Right forelimb (tissue), 1 donor: ENCODE data around the gene HDDC2.

Experiments used
- DNase-seq: peaks from one replicate; pipeline ENCODE4 v3.0.0-alpha.2; 2018

The HDDC2 gene, protein sequence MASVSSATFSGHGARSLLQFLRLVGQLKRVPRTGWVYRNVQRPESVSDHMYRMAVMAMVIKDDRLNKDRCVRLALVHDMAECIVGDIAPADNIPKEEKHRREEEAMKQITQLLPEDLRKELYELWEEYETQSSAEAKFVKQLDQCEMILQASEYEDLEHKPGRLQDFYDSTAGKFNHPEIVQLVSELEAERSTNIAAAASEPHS

DNA sequence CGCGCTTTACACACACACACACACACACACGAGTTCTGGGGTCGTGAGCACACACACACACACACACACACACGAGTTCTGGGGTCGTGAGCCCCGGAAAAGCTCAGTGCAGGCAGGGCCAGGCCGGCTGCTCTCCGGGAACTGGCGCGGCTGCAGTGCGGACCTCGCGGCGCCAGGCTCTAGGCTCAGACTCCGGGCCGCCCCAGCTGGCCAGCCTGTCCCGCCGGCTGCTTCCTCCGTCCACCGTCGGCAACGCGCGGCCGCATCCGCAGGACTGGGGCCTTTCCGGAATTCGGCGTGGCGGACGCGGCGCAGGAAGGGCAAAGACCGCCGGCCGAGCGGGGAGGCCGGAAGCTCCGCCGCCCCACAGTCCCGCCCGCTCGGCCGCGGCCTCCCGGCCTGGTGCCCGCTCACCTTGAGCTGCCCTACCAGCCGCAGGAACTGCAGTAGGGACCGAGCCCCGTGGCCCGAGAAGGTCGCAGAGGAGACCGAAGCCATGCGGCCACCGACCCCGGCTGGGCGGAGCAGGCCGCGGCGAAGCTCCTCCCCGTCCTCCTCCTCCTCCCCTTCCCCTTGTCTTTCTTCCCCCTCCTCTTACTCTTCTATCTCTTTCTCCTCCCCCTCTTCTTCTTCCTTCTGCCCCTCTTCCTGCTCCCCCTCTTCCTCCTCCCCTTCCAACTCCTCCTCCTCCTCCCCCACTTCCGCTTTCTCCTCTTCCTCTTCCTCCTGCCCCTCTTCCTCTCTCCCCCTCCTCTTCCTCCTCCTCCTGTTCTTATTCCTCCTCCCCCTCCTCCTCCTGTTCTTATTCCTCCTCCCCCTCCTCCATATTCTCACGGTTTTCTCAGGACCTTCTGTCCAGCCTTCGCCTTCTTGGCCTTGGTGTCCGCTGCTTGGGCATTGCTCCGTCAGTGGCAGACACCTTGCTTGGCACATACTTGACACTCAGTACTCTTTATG, at the start of gene HDDC2:
TSS of gene HDDC2 (minus strand) at position 533 of the 957 bp plus-strand sequence. CDS start at position 498, 35 bp downstream.
- DNase-seq: peak; percentile 85

DNA sequence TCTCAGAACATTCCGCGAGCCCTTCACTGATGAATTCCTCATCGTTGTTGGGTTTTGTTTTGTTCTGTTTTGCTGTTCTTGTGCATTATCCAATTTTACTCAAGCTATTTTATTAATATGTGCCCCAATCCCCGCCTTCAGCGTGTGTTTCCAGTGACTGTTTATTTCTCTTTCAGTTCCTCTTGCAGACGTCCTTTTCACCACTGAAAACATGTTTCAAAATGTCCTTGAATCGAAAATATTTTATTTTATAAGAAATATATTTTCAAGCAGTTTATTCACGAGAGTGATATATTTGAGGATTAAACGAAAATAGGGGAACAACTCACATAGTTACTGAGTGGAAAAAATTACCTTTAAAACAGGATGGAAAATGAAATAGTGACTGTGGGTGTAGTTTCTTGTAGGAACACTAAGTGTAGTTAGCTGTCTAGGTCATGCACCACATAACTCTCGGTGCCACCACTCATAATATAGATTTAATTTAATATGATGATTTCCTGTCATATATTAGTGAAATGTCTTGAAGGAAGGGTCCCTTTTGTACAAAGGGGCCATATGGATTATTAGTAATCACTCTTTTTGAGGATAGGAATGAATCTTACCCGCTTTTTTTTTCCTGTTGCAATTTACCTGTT, 45.3 kb upstream of the HDDC2 start:
- no peak for DNase-seq

DNA sequence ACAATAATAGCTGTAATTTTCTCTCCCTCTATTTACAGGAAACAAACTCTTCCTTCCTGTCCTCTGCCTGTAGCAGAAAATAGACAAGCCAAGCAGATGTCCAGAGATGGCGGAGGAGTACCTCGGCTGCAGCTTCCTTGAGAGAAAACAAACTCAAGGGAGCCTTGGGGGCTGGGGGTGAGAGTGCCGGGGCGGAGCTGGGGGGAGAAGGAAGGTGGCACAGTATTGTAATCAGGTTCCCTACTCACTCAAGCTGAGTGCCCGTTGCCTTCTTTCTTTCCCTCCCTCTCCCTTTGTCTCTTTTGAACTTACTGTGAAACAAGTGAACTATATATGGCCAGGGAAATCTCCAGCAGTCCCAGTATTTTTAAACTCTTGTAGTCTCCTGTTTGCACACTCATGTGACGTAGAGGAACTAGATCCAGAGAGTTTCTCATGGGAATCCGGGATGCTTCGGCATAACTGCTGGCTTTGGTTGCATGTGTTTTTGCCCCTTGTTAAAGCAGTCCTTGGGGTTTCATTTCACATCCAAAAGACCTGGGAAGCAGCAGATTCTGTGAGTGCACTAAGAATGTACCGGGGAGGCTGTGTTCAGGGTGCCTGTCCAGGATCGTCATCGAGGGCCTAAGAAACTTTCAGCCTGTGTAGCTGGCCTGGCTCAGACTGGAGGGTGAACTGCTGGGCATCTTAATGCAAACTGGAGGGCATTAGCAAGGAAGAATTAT, 44.6 kb upstream of the HDDC2 start:
- no peak for DNase-seq

DNA sequence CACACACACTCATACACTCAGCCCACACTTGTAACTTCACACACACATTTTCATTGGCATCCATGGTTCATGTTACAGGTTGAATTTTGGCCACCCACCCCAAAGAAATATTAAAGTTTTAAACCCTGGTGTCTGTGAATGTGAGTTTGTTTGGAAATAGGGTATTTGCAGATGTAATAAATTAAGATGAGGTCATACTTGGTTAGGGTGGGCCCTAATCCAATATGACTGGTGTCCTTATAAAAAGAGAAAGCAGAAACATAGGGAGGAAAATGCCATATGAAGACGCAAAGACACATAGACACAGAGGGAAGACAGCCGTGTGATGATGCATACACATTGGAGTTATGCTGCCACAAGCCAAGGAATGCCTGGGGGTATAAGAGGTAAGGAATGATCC, 39.7 kb upstream of the HDDC2 start:
- DNase-seq: no peak

DNA sequence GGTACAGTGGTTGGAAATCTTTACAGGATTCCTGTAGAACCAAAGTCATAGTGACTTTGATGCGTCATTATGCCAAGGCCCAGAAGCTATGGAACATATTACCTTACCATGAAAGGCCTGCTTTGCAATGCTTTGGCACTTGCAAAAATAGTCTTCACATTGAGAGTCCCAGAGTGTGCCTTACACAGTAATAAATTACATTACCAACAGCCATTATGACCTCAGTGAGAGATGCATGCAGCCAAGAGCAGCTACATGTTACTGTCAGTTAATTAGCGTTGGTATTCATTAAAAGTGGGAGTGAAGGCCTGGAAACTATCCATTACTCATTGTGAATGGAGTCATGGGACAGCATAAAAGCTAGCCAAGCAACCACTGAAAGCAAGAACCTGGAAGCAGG, 39.2 kb upstream of the HDDC2 start:
- no peak for DNase-seq

DNA sequence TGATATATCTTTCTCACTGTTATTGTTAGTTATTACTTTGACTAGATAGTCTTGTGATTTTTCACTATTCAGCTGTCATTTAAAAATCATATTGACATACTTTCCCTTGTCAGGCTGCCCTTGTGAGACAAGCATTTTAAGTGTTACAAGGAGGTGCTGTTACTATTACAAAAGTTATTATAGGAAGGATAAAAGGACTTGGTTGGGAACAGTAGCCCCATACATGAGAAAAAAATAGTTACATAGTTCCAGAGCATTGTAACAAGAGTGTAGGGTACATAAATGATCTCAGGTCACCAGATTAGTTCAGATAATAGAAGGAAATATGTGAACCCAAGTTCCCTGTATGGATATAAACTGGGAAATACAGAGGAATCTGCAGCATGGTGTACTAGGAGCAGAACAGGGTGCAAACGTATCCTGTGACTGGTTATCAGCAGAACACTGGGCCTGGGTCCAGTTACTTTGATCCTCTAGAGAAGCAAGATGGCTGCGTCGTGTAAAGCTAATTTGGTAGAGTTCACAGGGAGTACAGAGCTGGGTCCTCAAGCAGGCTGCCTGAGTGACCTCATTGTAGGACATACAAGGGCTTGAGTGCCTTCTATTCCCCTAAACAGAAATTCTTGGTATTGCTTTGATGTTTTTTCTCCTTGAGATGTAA, 38.5 kb upstream of the HDDC2 start:
- no peak for DNase-seq

DNA sequence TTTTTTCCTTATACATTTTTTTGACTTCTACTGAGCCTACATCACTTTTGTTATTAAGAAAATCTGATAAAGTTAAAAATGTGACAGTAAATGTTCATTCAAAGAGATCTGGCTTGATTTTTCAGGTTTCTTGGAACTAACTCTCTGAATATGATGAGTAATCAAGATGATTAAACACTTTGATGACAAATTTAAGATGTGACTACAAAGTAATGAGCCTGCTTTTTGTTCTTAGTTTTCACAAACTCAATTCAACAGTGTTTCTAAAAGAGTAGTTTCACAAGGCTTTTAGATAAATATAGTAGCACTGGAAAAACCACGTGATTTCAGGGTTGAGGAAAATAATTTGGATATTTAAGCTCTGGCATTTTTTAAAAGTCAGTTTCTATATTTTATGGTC, 37.9 kb upstream of the HDDC2 start:
- DNase-seq: no peak

DNA sequence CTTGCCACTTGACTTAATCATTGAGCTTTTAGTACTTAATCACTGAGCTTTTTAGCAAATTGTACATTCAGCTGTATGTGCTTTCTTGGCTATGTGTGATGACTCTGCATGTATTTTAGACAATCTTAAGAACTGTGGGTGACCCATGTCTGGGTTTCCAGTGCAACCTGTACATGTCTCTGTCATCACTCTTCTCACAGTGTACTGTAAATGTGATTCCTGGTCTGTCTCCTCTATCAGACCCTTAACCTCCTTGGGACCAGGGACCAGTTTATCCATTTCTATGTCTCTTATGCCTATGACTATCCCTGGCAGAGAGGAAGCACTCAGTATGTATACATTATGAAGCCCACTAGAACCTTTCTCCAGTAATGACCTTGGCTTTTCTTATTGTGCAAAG, 36.6 kb upstream of the HDDC2 start:
- DNase-seq: no peak

DNA sequence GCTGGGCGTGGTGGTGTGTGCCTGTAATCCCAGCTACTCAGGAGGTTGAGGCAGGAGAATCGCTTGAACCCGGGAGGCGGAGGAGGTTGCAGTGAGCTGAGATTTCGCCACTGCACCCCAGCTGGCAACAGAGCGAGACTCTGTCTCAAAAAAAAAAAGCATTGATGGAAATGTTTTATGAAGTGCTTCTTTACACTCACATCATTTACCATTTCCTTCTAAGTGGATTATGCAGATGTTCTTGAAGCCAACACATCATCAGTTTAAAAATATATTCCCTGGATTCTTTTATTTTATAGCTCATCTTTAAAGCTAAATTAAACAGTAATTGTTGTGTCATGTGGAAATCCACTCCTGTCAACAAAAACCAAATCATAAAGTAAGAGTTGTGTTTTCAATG, 35.9 kb upstream of the HDDC2 start:
- DNase-seq: no peak

DNA sequence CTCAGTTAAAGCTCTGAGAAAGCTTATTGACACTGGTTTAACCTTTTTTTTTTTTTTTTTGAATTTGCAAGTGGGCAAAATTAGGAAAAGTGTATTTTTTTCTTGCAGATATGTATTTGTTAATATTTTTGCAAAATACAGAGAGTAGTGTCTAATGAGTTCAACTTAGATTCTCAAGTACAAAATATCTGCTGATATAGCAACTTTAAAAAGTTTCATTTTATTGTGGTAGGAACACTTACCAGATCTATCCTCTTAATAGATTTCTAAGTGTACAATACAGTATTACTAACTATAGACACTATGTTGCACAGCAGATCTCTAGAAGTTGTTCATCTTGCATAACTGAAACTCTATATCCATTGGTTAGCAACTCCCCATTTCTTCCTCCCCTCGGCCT, 30.9 kb upstream of the HDDC2 start:
- DNase-seq: no peak

DNA sequence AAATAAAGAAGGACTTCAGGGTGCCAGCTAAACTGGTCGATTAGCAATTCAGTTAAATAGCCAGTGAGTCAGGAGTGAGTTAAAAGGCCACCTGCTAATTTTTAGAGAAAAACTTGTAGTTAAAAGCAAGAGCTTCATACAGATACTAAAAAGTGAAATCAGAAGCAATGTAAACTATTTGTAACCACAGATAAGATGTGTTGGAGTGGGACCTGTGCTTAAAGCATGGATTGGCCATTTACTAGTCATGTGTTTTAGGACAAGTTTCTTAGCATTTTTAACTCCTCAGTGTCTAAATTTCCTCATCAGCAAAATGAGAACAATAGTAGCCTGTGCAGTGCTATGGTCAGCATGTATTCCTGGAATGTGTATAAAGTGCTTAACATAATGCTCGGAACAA, 23.8 kb upstream of the HDDC2 start:
- DNase-seq: no peak

DNA sequence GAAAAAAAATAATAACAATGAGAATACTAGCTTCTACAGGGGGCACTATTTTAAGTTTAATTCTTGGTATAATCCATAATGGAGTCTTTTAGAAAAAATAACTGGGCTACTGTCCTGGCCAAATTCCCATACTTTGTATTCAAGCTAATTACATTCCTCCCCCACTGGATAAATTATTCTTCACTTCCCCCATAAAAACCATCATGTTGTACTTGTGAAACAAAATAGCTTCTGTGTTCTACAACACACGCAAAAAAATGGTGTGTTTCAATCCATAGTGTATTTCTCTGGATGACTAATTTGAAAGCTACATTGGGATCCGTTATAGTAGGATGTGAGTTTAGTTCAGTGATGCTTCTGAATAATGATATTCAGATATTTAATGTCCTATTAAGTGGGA, 21.6 kb upstream of the HDDC2 start:
- DNase-seq: no peak

DNA sequence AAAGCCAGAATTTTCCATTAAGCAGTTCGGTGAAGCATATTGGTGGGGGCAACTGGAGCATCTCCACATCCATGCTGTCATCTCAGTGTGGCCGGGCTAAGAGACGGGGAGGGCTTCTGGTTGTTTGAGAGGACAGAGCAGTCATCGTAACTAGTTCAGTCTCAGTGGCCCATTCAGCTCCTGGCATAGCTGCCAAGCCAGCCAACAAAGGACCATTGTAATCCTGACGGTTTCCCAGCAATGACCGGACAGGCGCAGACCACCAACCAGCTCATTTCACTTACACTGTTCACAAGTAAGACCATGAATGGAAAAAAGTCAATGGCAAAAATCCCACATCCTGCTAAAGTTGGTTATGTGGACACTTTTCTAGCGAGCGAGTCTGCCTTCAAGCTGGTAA, 14.9 kb upstream of the HDDC2 start:
- DNase-seq: no peak

DNA sequence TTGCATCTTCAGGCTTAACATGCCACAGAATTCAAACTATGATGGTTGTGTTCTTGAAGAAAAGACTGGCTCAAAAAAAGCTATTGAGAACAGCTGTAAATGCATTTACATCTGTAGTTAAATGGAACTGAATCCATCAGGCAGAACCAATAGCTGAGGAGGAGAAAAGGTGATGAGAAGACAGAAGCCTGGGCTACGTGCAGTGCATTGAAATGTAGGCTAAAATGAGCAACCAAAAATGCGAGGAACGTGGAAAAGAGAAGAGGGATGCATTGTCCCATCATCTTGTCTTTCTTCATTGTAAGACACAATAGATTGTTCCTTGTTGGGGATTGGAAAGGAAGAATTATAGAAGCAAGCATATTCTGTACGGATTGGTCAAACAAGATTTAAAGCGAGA, 13.8 kb upstream of the HDDC2 start:
- DNase-seq: no peak

DNA sequence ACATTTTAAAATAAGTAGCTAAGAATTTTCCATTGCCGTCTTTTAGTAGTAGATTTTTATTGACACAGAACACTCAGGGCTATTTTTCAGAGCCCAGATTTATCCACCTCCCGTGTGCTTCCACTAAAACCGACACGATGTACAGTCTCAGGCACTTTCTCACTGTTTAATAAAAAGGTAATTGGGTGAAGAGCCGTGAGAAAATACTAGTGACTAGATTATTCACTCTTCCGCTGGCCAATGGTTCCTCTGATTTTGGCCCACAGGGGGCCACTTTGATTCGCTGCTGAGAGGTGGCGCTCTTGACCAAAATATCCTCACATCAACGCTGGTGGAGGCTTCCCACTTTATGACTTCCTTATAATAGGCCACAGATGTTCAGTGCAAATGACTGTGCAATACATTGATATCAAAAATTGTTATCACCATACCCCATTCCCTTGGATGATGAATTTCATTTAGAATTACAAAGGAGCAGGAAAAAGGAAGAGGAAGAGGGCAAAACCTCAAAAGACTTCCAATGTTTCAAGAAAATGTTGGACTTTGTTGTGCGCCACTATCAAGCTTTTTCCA, 12.3 kb upstream of the HDDC2 start:
- DNase-seq: peak; percentile 64

DNA sequence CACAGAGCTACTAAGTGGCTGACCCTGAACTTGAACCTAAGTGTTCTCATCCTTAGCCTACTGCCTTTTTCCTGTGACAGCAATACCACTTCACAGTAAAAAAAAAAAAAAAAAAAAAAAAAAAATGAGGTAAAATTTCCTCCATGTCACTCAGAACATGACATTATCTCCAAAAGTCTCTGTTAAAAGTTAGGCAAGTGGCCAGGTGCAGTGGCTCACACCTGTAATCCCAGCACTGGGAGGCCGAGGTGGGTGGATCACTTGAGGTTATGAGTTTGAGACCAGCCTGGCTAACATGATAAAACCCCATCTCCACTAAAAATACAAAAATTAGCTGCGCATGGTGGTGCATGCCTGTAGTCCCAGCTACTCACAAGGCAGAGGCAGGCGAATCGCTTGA, 11.2 kb upstream of the HDDC2 start:
- DNase-seq: no peak

DNA sequence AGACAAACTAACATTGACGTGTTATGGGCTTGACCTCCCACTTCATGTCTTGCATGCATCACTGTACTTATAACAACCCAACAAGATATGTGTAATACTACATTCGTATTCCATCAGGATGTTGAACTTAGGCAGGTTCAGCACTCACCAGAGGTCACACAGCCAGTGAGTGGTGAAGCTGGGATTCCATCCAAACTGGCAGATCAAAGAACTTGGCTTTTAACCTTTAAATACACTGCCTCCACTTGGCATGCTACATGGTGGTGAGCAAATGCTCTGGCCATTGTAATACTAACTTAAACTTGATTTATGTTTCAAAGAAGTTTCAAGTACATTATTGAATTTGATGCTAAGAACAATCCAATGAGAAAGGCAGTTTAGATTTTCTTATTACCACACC, 10.7 kb upstream of the HDDC2 start:
- no peak for DNase-seq

DNA sequence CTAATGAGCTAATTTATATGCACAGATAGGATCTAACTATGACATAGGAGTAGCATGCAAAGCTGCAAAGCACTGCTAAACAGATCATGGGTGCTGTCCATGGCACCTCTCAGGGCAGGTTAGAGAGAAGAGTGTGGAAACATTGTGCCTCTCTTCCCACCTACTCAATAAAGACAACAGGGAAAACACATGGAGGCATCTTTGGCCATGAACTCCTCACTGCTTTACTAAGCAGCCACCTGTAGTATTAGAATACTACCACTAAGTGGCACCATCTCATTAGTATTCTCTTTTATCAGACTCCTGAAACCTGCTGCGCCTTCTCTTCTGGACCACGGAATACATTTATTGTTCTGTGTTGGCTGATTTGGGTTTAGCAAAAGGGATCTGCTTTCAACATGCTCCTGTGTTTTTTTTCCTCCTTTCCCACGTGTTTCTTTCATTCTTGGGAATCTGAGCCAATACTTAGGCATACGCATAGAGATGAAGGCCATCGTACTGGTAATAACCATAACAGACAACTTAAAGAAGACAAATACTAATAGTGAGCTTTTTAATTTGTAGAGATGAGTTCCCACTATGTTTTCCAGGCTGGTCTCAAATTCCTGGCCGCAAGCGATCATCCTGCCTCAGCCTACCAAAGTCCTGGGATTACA, 9.4 kb upstream of the HDDC2 start:
- no peak for DNase-seq

DNA sequence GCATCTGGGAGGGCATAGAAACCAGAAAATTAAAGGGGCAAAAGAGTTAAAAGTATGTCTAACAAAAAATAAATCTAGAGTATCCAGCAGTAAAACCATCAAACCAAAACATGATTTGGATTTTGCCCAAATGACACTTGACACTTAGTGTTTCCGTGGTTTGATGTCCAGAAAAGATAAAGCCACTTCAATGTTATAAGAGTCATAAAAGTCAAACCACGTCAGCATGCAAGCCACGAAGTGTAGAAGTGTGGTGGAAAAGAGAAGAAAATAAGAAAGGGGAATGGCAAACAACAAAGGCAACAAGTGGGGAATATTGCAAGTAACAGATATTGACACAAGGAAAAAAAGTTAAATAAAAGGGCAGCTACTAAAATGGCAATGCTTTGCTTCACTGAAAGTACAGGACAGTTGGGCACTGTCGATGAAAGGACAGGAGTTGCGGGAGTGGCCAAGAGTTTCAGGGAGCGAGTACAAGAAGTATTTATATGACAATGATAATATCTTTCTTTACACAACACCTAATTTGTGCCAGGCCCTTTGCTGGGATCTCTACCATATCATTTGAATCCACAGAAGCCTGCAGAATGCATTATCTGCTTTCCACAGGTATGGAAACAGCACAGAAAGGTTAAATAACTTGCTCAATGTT, 6.3 kb upstream of the HDDC2 start:
- no peak for DNase-seq

DNA sequence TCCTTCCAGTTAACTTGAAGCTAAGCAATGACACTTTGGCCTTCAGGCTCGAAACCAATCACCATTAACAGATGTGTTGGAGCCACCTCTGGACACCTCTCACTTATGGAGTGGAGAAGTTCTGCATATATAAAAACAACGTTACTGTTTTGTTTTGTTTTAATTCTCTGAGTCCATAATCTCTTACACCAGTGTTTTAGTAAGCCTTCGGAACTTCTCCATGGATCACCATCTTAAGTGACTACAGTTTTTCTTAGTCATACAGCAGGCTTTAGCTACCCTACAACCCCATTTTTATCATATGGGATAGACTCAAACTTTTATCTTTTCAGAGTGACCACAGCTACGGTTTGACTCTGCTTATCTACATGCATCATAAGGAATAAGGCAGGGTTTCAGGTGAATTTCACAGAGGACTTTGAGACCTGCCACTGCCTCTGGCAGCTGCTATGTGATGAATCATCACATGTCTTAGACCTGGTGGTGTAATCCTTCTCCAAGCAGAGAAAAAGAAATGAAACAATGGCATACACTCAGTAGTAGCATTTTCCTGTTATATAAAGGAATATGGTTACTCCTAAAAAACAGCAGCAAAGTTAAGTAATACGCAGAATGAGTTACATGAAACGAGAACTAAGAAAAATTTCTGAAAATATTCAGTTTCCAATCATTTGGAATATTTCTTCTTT, 5.5 kb upstream of the HDDC2 start:
- no peak for DNase-seq

DNA sequence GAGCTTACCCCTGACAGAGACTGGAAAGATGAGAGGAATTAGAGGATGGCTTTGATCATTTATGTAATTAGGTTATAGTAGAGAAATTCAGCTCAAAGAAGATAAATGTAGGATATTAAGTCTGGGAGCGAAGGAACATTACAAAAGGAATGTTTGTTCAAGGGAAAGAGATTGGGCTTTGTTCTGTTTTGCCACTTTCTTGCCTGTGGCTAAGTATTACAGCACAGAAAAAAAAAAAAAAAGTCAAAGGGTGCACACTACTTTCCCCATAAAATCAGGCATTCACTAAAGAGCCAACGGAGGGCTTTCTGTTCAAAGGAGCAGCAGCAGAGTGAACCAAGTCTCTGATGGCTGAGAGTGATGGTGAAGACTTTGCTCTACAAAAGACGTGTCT, 5.0 kb upstream of the HDDC2 start:
- no peak for DNase-seq
